ENCODE data around the gene PSMG2.

The PSMG2 gene, protein sequence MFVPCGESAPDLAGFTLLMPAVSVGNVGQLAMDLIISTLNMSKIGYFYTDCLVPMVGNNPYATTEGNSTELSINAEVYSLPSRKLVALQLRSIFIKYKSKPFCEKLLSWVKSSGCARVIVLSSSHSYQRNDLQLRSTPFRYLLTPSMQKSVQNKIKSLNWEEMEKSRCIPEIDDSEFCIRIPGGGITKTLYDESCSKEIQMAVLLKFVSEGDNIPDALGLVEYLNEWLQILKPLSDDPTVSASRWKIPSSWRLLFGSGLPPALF

DNA sequence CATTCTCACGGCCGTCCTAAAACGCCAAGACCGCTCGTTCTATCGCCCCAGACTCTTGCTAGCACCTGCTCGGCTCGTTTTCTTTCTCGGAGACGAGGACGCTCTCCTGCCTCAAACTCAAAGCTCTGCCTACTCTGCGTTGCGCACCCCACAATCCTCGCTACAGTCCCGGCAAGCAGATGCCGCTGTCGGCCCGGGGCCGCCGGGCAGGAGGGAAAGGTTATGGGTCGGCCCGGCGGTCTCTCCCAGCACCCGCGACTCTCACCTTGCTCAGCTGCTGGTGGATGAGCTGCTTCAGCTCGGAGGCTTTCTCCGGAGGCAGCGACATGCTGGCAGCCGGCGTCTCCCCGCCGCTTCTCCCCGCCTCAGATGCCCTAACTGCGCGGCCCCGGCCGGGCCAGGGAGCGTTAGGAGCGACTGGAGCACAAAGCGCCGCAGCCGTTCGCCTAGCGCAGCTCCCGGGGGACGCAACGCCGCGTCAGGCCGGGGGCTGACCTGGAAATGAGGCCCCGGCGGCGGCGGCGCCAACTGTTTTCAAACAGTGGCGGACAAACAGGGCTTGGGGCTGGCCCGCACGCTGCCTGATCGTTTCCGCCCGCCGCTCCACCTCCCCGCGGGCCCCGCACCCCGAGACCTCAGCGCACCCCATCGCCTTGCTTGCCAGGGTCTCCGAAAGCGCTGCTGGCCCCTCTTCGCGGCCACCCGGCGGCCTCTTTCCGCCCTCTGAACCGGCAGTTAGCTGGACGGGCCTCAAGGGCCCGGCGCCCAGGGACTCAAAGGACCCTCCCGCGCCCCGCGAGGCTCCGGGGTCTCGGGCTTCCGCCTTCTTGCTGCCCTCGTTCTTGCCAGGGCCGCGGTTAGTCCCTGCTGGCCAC, at the start of gene PSMG2, which contains the start of gene CEP76:
Gene PSMG2 (plus strand): TSS at position 822 of the 875 bp plus-strand sequence. CDS start 66 bp downstream, outside the sequence.
Gene CEP76 (minus strand): TSS at position 503 of the 875 bp plus-strand sequence. CDS start 175 bp downstream, at position 328.
- peak; percentile 78 for DNase-seq (ENCODE audit: low spot score)

DNA sequence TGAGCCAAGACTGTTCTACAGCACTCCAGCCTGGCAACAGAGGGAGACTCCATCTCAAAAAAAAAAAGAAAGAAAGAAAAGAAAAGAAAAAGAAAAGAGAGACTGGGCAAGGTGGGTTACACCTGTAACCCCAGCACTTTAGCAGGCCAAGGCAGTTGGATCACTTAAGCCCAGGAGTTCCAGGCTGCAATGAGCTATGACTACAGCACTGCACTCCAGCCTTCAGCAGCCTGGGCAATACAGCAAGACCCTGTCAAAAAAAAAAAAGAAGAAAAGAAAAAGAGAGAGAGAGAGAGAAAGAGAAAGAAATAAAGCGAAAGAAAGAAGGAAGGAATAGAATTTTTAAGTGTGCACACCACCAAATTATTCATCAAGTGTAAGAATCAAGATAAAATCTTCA, 47.9 kb upstream of the PSMG2 start:
- DNase-seq (ENCODE audit: low spot score), result no peak

DNA sequence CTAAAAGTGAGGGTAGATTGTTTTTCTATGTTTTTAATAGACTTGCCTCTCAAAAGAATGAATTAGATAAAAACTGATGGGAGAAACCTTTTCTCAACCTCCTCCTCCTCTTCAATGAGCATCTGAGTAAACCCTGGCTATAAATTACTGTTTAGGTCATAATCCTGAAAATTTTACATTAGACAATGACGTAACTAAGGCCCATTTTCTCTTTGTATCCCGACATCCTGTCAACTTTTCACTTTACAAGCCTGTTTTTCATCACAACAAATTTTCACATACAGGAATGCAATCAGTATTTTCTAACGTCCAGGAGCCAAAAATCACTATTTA, 46.3 kb upstream of the PSMG2 start:
- no peak for DNase-seq (ENCODE audit: low spot score)

DNA sequence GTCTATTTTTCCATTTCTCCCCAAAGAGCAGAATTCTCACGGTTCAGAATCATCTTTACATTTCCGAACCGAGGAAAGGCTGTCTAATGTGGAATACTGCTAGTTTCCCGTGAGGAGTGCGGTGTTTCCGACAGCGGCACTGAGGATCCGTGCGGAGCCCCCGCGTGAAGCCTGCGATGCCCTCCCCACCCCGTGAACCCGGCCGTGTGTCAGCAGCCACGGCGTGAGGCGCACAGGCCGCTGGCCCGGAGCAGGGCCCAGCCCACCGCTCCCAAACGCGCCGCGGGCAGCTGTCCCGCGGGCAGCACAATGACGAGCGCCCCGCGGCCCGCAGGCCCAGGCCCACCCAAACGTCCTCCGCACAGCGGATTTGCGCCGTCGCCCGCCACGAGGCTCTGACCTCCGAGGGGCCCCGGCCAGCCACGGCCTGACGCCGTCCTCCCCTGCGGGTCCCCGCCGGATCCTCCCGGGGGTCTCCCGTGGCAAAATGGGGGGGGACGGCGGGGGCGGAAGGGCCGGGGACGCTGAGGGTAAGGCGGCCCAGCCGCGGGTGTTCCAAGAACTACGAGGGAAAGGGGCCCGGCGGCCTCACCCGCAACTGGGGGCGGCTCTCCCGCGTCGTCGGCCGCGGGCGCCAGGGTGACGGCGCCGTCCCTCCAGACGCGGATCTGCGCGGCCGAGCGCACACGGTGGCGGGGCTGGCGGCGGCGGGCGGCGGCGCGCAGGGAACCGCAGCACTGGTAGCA, 45.7 kb upstream of the PSMG2 start:
- peak; percentile 36 for DNase-seq (ENCODE audit: low spot score)

DNA sequence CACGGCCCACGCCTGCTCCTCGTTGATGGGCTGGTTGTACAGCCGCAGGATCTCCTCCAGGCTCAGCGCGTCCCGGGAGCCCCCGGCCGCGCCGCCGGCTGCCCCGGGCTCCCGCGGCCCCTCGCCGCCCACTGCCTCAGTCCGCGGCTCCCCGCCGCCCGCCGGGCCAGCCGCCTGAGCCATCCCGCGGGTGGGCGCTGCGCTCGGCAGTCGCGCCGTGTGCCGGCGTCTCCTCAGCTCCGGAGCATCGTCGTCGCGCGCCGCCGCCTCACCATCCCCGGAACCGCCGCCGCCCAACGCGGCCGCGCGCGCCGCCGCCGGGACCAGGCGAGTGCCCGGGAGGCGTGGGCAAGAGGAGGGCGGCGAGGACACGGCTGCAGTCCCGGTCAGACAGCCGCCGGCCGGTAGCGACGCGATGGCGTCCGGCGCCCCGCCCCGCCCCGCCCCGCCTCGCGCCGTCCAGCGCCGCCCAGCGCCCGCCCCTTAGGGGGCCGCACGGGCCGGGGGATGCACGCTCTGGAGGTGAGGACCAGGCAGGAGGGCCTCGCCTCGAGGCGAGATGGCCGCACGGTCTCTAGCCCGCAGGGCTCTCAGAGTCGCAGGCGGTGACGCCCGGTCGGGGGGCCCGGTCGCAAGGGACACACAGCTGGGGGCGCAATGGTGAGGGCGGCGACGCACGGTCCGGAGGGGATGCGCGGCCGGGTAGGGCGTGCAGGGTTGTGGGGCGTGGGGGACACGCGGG, 45.0 kb upstream of the PSMG2 start, which contains the start of gene SPIRE1:
Gene SPIRE1 (minus strand): TSS at position 424 of the 742 bp plus-strand sequence. CDS start 241 bp downstream, at position 183.
- DNase-seq (ENCODE audit: low spot score), result peak; percentile 75

DNA sequence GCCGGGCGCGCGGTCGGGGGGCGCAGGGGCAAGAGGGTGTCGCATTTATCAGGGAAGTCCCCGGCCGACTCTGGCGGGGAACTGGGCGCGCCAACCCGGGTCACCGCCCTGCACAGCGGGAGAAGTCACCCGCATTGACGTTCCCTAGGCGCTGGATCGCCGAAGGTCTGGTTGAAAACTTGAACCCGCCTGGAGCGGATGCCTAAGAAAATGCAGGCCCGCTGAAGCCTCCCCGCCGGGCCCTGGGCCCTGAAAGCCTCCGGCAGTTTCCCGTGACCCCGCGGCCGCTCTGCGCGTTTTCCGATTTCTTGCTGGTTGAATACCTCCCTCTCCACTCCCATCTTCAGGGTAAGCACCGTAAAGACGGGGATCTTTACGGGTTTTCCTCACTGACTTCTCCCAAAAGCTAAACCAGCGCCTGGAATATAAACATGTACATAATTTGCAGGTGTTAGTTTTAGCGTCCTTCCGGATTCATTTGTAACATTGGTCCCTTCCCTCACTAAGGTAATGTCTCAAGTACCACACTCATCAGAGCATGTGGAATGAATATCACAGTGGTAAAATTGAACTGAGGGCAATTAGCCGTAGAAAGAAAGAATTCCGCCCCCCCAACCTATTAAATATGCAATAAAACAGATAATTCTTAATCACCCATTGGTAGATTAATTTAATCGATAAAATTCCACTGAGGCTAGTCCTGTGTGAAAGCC, 44.3 kb upstream of the PSMG2 start:
- DNase-seq (ENCODE audit: low spot score), result peak; percentile 28

DNA sequence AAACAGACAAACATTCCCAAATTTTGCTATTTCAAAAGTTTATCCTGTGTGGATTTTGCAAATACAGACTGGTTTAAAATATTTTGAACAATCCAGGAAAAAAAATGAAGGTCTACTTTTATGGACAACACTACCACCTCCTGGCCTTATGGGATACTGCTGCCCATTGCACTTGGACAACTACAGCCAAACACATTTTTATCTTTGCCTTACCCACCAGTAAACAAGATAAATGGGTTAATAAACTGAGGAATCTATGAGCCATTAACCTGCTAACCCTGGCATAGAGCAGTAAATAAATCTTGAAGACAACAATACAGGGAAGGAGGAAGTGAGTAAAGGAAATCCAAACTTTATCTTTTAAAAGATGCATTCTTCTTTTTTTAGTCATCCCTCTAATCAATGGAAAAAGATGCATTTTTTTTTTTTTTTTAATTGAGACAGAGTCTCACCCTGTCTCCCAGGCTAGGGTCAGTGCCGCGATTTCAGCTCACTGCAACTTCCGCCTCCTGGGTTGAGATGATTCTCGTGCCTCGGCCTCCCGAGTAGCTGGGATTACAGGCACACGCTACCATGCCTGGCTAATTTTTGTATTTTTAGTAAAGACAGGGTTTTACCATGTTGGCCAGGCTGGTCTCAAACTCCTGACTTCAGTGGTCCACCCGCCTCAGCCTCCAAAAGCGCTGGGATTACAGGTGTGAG, 42.8 kb upstream of the PSMG2 start:
- DNase-seq (ENCODE audit: low spot score), result peak; percentile 78

DNA sequence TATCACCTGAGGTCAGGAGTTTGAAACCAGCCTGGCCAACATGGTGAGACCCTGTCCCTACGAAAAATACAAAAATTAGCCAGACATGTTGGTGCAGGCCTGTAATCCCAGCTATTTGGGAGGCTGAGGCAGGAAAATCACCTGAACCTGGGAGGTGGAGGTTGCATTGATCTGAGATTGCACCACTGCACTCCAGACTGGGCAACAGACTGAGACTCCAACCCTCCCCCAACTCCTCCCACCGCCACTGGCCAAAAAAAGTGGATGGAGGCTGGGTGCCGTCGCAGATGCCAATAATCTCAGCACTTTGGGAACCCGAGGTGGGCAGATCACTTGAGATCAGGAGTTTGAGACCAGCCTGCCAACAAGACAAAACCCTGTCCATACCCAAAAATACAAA, 34.8 kb upstream of the PSMG2 start:
- no peak for DNase-seq (ENCODE audit: low spot score)

DNA sequence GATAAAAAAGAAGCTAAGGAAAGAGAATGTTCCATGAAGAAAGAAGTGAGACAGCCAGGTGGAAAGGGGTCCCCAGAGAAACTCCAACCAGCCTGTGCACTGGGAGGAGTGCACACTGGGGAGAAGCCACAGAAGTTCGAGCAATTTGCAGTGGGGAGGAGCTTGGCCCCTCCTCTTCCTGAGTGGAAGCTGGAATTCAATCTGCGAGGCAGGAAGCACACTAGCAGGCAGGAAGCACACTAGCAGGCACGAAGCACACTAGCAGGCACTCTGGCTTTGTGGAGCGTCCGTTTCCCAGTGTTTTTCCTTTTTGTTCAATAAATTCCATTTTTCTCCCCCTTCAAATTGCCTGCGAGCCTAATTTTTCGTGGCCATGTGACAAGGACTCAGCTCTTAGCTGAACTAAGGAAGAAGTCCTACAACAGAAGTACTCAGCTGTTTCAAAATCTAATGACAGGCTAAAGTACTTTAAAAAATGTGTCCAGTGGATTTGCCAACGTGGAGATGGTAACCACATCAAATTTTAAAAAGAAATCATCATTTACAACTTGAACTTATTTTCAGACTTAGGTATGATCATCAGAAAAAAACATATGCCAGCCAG, 23.6 kb upstream of the PSMG2 start:
- no peak for DNase-seq (ENCODE audit: low spot score)

DNA sequence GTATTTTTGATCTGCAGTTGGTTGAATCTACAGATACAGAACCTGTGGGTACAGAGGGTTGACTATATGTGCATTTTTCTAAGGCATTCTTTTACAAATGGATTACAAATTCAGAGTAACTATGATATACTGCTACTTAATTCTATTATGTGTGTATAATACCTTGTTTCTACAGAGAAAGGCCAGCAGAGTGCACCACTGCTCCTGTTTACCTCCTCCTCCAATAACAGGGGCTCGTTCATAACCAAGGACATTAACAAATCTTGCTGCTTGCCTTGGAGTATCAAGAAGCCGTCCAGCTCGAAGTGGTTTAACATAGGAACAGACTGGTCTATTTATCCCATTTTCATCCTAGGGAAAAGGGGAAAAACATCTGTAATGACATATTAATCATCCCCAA, 16.7 kb upstream of the PSMG2 start:
- DNase-seq (ENCODE audit: low spot score), result no peak

DNA sequence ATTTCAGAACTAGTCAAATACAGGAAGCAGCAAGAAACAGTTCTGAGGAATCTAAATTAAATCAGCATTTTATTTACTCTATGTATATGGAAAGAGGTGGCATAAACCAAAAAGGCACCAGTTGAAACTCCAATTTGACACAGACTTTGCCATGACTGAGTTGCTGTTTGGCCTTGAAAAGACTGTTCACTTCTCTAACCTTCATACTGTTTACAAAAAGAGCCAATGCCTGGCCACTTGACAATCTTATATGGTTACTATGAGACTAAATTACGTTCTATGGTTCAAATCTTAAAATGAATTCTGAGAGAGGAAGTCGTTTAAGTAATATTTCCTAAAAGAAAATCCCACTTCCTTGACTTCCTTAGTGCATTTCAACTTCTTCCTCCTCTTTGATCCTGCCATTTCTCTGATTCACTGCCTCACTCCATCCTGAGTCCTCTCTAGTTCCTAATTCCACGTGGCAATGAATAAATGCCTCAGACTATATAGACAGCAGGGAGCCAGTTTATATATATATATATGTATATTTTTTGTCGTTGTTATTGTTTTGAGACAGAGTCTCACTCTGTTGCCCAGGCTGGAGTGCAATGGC, 13.5 kb upstream of the PSMG2 start:
- no peak for DNase-seq (ENCODE audit: low spot score)

DNA sequence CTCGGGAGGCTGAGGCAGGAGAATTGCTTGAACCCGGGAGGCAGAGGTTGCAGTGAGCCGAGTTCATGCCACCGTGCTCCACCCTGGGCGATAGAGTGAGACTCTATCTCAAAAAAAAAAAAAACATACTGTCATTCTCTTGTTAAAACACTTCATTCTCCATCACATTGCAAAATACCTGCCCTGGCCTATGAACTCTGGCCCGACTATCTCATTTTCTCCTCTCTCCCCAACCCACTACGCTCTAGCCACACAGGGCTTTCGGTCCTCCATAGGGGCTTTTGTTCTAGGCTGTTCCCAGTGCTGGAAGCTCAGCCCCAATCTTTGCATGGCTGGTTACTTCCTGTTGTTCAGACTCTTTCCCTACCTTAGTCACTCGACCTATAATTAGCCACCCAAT, 10.6 kb upstream of the PSMG2 start:
- no peak for DNase-seq (ENCODE audit: low spot score)

DNA sequence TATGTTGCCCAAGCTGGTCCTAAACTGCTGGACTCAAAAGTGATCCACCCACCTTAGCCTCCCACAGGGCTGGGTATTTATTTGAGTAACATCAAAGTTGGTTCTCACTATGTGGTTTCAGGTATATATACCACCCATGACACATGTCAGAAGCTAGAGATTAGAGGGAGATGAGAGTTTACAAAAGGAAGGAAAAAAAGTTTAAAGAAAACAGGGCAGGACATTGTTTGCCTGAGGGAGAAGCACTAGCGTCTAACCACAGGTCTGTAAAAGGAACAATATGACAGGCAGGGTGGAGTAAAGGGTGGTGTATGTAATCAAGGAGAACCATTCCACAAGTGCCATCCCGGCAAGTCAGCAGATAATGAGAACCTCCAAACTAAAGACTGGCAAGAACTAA, 8.8 kb upstream of the PSMG2 start:
- DNase-seq (ENCODE audit: low spot score), result peak; percentile 57

DNA sequence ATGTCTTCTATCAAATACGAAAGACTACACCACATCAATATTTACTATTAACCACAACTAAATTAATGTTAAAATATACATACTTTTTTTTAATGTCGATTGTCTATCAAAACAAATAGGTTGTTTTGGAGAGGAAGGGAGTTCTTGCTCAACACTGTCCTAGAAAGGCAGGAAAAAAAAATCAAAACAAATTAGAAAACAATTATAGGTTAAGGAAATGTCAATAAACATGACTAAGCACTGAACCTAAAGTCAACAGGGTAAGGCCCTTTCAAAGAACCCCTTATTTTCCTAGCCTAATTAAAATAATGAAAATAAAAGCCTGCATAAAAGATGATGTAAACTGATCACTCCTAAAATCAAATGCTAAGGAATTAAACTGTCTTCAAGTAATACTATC, 3.1 kb upstream of the PSMG2 start:
- DNase-seq (ENCODE audit: low spot score), result no peak

DNA sequence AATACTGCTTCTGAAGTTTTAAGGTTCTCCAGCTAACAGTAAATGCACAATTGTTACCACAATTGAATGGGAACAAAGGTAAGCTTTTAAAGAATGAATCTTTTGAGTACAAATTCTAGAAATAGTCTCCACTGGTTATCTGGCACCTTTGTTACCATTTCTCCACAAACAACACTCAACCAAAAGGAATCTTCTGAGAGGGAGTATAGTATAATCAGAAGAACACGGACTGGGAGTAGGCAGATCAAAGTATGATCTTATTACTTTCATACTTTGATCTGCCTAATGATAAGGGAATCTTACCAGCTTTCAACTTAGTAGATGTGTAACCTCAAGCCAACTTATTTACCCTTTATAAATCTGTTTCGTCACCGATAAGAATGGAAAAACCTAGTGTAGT, 1.7 kb upstream of the PSMG2 start:
- DNase-seq (ENCODE audit: low spot score), result peak; percentile 12

DNA sequence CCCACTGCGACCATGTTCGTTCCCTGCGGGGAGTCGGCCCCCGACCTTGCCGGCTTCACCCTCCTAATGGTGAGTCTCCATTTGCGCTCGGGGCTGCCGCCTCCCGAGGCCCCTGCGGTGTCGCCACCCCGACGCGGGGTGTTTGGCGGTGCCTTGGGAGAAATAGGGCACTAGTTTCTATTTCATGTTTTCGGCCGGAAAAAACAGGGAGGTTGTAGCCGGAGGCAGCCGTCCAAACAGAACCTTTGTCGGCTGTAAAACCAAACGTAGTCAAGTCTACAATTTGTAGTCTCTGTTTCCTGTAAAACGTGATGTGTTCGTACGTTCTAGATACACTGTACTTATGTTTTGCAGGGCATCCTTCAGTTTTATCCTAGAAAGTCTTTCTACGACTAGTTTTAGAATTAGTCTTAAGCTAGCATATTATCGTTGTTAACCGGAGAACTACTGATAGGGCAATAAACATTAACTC, 290 bp downstream of the PSMG2 start:
- DNase-seq (ENCODE audit: low spot score), result no peak

DNA sequence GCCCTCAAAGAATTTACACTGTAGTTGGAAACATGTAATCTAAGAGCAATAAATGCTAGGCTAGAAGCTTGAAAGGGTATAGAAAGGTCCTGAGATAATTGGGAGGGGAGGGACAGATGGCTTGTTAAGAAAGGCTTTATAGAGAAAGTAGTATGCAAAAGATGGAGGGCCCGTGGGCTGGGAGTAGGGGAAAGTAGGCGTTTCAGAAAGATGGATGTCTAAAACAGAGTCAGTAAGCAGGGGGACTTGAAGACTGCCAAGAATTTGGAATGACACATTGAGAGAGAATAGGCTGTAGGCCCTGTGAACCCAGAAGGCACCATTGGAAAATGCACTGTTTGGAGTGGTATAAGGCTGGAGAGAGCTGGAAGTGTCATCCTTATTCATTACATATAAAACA, 822 bp downstream of the PSMG2 start:
- DNase-seq (ENCODE audit: low spot score), result no peak

DNA sequence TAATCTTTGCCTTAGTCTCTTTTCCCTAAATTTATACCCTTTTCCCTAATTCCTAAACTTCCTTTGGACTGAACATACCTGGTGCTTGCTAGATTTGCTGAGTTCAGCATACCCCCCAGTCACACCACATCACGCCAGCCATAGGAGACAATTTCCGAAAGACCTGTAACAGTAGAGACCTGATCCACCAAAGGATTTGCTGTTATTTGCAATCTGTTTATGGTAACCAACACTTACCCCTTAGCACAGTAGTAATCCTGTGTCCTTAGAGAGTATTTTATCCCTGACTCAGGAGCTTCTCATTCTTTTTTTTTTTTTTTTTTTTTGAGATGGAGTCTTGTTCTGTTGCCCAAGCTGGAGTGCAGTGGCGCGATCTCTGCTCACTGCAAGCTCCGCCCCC, 8.6 kb downstream of the PSMG2 start:
- DNase-seq (ENCODE audit: low spot score), result no peak

DNA sequence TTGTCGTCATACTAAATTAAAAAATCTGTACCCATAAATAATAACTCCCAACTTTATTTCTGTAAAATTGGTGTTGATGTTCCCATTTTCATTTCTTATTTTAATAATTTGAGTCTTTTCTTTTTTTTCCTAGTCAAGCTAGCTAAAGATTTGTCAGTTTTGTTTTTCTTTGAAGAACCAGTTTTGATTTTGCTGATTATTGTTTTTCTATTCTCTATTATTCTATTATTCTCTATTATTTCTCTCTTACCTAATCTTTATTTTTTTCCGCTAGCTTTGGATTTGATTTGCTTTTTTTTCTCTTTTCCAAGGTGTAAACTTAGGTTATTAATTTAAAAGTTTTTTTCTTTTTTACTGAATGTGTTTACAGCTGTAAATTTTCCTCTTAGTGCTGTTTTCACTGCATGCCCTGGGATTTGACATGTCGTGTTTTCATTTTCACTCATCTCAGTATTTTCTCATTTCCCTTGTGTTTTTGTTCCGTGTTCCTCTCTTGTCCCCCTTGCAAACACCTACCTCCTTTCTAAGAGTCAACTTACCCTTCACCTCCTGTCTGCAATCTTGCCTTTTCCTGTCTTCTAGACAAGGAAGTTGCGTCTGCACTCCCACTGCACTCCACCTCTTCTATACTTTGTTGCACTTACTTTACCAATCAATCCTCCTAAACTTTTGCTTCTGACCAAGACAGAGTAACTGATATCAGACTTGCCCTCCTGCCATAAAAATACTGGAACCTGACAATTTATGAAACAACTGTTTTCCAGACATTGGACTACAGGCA, 18.8 kb downstream of the PSMG2 start:
- no peak for DNase-seq (ENCODE audit: low spot score)
